Lower leg skin (tissue), 4 donors: ENCODE results near the gene GAS6. TPM values are rescaled to one million over a fixed set of nuclear protein-coding genes. Genes with fewer than 3 reads are reported as not detected.

Source experiments
- DNase-seq, 2 donors: peaks; one replicate each; pipeline ENCODE4 v3.0.0-alpha.2; 2019; ENCODE audit warnings: low spot score in 2 of 2
- H3K4me3 ChIP-seq: fragments of 200-600 bp; sonication (generic); 2 replicates; pipeline ENCODE4 v1.5.1; 2017; ENCODE audit warnings: mild to moderate bottlenecking, low read depth; ENCODE audit not compliant: poor library complexity, severe bottlenecking
- POLR2A ChIP-seq, 2 donors: fragments of 450-650 bp; IDR thresholded peaks; one replicate each; pipeline ENCODE4 v1.6.1; 2016 to 2017; ENCODE audit warnings: antibody characterized with exemption in 2 of 2, mild to moderate bottlenecking in 1 of 2, moderate library complexity in 1 of 2
- WGBS, 2 donors: methylation state at CpG; one replicate each; pipeline ENCODE4 v1.1.5; 2018; 5-methylcytosine and 5-hydroxymethylcytosine counted together
- intact Hi-C: fragments of 100-400 bp; cut with DNase I; formaldehyde crosslinking; loops from one replicate; pipeline ENCODE4 v1.15.0; 2023; ENCODE audit warnings: low total_unique reads
- total RNA-seq, 4 donors: library from RNA; depleted of rRNA; stranded (reverse); fragments of >200 nt; gene quantifications; one replicate each; pipeline ENCODE4 v1.1.0, GENCODE V29; 2016
- TF ChIP-seq, protein P1 (sequence below), 3 donors: fragments of 450-650 bp; IDR thresholded peaks; one replicate each; pipeline ENCODE4 v1.5.1; 2016; ENCODE audit warnings: antibody characterized with exemption in 3 of 3, mild to moderate bottlenecking in 3 of 3, moderate library complexity in 2 of 3

Gene GAS6
- total RNA-seq, 4 donors from 2014 or later, result 176 to 307 (median 213) TPM

DNA sequence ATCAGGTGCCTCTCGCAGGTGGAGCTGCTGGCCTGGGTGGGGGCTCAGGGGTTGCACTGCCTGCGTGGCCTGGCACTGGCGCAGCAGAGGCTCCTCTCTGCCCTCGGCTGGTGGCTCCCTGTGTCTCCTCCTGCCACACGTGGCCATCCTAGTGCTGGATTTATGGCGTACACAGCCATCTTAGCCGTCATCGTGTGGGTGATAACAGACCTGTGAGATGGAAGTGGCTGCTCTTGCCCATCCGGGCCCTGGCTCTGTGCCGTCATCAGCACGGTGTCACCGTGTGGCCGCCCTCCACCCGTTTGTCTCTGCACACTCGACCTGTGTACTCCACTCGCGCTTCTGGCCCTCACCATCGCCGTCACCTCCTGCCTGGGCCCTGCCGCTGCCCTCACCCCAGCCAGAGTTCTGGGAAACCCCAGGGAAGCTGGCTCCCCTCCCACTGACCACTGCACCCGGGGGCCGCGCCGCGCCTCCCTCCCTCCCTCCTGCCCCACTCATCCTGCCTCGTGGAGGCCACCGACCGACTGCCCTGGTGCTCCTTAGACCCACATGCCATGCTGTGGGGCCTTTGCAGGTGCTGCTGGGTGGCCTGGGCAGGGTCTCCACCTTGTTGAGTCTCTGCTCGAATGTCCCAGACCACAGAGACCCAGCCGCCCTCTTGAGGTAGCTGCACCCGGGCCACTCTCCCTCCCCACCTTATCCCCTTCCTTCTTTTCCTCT, 75.3 kb downstream of the GAS6 start:
- DNase-seq, result peak in 1 of 2 donors; percentile 69
- 89% methylated on average over 23 to 31 of the region's 31 CpGs for WGBS, 2 donors

DNA sequence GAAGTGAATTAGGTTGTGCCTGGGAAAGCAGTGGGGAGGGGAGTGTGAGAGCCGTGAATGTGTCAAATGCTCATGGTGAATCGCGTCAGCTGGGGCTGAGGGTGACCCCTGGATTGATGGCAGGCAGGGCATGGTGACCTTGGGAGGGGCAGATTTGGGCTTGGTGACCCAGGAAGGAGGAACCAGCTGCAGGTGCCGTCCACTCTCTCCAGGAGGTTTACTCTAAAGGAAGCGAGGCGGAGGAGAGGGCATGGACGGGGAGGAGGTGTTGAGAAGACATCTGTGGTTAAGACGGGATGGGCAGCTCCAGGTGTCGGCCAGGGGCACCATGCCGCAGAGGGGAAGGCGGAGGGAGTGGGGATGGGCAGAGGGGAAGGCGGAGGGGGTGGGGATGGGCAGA, 76.2 kb downstream of the GAS6 start:
- intact Hi-C loops, result no loop called here
- peak in 1 of 2 donors; percentile 54 for DNase-seq
- TF ChIP-seq POLR2A (IDR thresholded peaks at IDR 0.05), result no peak
- TF ChIP-seq, protein P1, sequence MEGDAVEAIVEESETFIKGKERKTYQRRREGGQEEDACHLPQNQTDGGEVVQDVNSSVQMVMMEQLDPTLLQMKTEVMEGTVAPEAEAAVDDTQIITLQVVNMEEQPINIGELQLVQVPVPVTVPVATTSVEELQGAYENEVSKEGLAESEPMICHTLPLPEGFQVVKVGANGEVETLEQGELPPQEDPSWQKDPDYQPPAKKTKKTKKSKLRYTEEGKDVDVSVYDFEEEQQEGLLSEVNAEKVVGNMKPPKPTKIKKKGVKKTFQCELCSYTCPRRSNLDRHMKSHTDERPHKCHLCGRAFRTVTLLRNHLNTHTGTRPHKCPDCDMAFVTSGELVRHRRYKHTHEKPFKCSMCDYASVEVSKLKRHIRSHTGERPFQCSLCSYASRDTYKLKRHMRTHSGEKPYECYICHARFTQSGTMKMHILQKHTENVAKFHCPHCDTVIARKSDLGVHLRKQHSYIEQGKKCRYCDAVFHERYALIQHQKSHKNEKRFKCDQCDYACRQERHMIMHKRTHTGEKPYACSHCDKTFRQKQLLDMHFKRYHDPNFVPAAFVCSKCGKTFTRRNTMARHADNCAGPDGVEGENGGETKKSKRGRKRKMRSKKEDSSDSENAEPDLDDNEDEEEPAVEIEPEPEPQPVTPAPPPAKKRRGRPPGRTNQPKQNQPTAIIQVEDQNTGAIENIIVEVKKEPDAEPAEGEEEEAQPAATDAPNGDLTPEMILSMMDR (IDR thresholded peaks at IDR 0.05), result no peak
- 74 to 85% methylated on average over 9 to 11 of the region's 12 CpGs for WGBS, 2 donors
- H3K4me3 ChIP-seq, result no peak overlapping the region

More for the DNA sequence above, 75.3 kb downstream of the GAS6 start:
- intact Hi-C loops, result no loop called here
- TF ChIP-seq, protein P1 (IDR thresholded peaks at IDR 0.05), result no peak
- TF ChIP-seq POLR2A (IDR thresholded peaks at IDR 0.05), result no peak
- H3K4me3 ChIP-seq, result no peak overlapping the region

DNA sequence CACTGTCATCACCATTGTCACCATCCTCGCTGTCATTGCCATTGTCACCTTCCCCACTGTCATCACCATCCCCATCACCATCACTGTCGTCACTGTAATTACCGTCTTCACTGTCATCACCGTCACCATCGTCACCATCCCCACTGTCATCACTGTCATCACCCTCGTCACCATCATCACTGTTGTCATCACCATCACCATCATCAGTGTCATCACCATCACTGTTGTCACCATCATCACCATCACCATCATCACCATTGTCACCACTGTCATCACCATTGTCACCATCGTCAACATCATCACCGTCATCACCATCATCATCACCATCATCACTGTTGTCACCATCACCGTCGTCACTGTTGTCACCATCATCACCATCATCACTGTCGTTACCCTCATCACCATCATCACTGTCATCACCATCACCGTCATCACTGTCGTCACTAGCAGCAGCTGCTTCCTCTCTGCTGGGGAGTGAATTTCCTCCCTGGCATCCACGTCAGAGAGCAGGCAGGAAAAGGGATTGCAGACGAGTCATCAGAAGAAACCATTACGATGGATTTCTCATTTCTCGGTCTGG, 77.5 kb downstream of the GAS6 start:
- no peak for TF ChIP-seq POLR2A (IDR thresholded peaks at IDR 0.05)
- TF ChIP-seq, protein P1 (IDR thresholded peaks at IDR 0.05), result peak in 1 of 3 donors; percentile 34
- H3K4me3 ChIP-seq, result no peak overlapping the region
- WGBS, 2 donors, result 78 to 86% methylated on average over 17 of the region's 17 CpGs
- peak in 1 of 2 donors; percentile 46 for DNase-seq
- intact Hi-C loops, result no loop called here

DNA sequence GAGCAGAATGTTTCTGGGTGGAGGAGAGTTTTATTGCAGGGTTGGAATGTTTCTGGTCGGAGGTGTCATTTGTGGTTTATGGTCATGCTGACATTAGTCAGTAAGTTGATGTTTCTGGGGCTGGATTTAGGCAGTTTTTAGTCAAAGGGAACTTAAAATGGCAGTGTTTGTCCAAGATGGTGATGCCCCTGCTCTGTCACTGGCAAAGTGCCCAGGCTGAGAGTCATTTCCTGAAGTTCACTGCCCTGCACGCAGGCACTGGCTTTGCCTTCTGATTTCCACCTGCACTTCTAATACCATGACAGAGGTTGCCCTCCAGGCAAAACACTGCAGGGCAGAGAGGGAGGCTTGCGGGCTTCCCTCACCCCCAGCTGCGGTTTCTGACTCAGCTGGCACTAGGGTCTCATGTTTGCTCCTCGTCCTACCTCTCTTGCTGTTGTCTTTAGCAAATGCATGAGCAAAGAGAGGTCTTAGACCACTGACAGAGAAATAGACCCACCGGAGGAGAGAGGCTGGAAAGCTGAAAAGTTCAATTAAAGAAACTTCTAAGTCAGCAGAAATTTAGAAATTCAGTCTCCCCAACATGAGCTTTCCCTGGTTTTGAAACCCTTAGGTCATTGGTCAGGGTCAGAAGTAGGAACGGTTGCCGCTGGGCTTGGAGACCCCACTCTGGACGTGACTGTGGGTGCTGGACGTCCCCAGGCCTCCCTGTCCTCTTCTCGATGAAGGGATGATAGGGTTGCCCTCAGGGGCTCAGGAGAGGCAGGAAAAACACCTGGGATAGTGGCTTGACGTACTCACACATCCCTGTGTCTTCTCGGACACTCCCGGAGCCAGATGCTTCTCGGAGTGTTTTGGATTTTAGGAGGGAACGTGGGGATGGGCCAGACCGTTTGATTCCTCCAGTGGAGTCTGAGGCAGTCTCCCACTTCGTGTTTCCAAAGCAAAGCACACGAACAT, 78.5 kb downstream of the GAS6 start:
- intact Hi-C loops, result no loop called here
- WGBS, 2 donors, result 82 to 89% methylated on average over 19 of the region's 19 CpGs
- no peak overlapping the region for H3K4me3 ChIP-seq
- DNase-seq, result peak in 1 of 2 donors; percentile 49
- TF ChIP-seq, protein P1 (IDR thresholded peaks at IDR 0.05), result no peak
- TF ChIP-seq POLR2A (IDR thresholded peaks at IDR 0.05), result no peak

DNA sequence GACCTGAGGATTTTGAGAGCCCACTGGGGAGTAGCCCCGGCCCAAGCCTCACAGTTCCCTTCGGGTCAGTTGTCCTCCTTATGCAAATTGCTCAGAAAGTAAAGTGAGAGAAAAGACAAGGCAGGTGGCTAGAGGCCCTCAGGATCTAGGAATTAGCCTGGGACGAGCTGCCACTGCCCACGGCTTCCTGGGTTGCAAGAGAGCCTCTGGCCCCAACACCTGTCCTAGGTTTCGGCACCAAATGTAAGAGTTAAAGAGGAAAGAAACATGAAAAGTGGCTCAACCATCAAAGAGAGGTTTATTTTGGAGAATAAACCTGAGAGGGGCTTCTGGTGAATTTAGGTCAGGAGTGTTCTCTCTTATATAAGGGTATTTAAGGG, 79.2 kb downstream of the GAS6 start:
- WGBS, 2 donors, result 74 to 94% methylated on average over 5 of the region's 5 CpGs
- no peak for TF ChIP-seq POLR2A (IDR thresholded peaks at IDR 0.05)
- TF ChIP-seq, protein P1 (IDR thresholded peaks at IDR 0.05), result no peak
- H3K4me3 ChIP-seq, result no peak overlapping the region
- DNase-seq, result no peak
- intact Hi-C loops, result no loop called here
